HepG2 (cell line): Measurements from ENCODE around the gene ADORA3. TPM values are rescaled to one million over a fixed set of nuclear protein-coding genes. Genes with fewer than 3 reads are reported as not detected.
A peak's percentile ranks its signal among the peaks of the same experiment; 100 is the strongest.

Experiments used
- ATAC-seq: fragments of 200-7000 bp; cut with Tn5 transposase; 3 replicates; pipeline ENCODE4 v1.9.1; 2020; ENCODE audit warnings: mild to moderate bottlenecking, moderate library complexity
- BruUV-seq: library from RNA; stranded (reverse); fragments of 400-500 nt; replicated peaks from 2 replicates; lab custom pipeline; 2021; lab: Mats Ljungman, UMichigan
- CTCF ChIA-PET: fragments of 300-600 bp; formaldehyde crosslinking; extraction: SDS; loops from one replicate; lab custom pipeline; 2021; ENCODE audit warnings: low total read pairs, inconsistent platforms, low intra/inter-chr PET ratio; lab: Yijun Ruan, JAX
- POLR2A ChIA-PET: fragments of 350-600 bp; sonication (Branson Sonifier 250); formaldehyde crosslinking; loops from one replicate; lab custom pipeline; 2020; ENCODE audit warnings: antibody characterized with exemption, inconsistent platforms; lab: Yijun Ruan, JAX
- DNase-seq: peaks from one replicate; pipeline ENCODE4 v3.0.0-alpha.2; 2015; ENCODE audit warnings: low spot score
- FAIRE-seq: peaks from 3 replicates; lab custom pipeline; 2011; peaks lifted over from hg19 to GRCh38; lab: Jason Lieb, UNC
- H2AFZ ChIP-seq: one replicate; pipeline ENCODE4 v1.6.1; 2011; ENCODE audit warnings: low read length, inconsistent platforms
- H3K27ac ChIP-seq: fragments of 300-600 bp; 3 replicates; pipeline ENCODE4 v1.8.0; 2011; ENCODE audit warnings: mixed run types, mild to moderate bottlenecking, mixed read lengths, low read length, inconsistent platforms; ENCODE audit not compliant: insufficient read depth; ENCODE audit errors: extremely low read length
- H3K27me3 ChIP-seq, 2 experiments: fragments of 200-600 bp in 1 of 2; 2 replicates in 1 of 2; 3 replicates in 1 of 2; pipeline versions ENCODE4 v1.6.0 to v1.8.0; 2011; ENCODE audit warnings: low read length in 2 of 2, mild to moderate bottlenecking in 2 of 2, moderate library complexity in 2 of 2, inconsistent platforms in 1 of 2; ENCODE audit not compliant: insufficient read depth in 2 of 2, control insufficient read depth in 1 of 2
- H3K36me3 ChIP-seq, 2 experiments: fragments of 200-600 bp in 1 of 2; replicated peaks in 1 of 2; 2 replicates in 1 of 2; 3 replicates in 1 of 2; pipeline versions ENCODE4 v1.5.1 to v1.8.0; 2011; ENCODE audit warnings: low read length in 2 of 2, inconsistent platforms in 1 of 2; ENCODE audit not compliant: insufficient read depth in 2 of 2, control insufficient read depth in 1 of 2
- H3K4me1 ChIP-seq: 2 replicates; pipeline ENCODE4 v1.5.1; 2012; ENCODE audit warnings: low read length, inconsistent platforms; ENCODE audit not compliant: insufficient read depth
- H3K4me2 ChIP-seq: 2 replicates; pipeline ENCODE4 v1.6.0; 2011; ENCODE audit warnings: low read depth, low read length, inconsistent platforms
- H3K4me3 ChIP-seq, 3 experiments: fragments of 200-600 bp in 1 of 3; sonication (generic), shearing (Covaris generic) in 1 of 3; replicated peaks in 1 of 3; 2 replicates each; pipeline ENCODE4 v1.5.1; 2011 to 2016; ENCODE audit warnings: low read length in 3 of 3, inconsistent platforms in 2 of 3, low read depth in 2 of 3, mild to moderate bottlenecking in 2 of 3, control low read depth in 1 of 3, mixed read lengths in 1 of 3; ENCODE audit not compliant: insufficient read depth in 1 of 3
- H3K79me2 ChIP-seq: one replicate; pipeline ENCODE4 v1.6.1; 2011; ENCODE audit warnings: low read length, inconsistent platforms; ENCODE audit not compliant: insufficient read depth
- H3K9ac ChIP-seq: 2 replicates; pipeline ENCODE4 v1.6.0; 2011; ENCODE audit warnings: mild to moderate bottlenecking, low read depth, low read length, inconsistent platforms; ENCODE audit not compliant: insufficient read depth
- H3K9me3 ChIP-seq: 2 replicates; pipeline ENCODE4 v1.5.1; 2012; ENCODE audit warnings: mild to moderate bottlenecking, low read length
- H4K20me1 ChIP-seq: 2 replicates; pipeline ENCODE4 v1.6.0; 2011; ENCODE audit warnings: inconsistent platforms, mild to moderate bottlenecking, low read length, moderate library complexity; ENCODE audit not compliant: insufficient read depth
- FOSL2 ChIP-seq: sonication (generic); formaldehyde crosslinking; IDR thresholded peaks from 2 replicates; pipeline ENCODE4 v1.4.0; 2020; ENCODE audit warnings: missing genetic modification reagents
- HOXA9 ChIP-seq: sonication (generic); formaldehyde crosslinking; IDR thresholded peaks from 2 replicates; pipeline ENCODE4 v1.8.1; 2022; ENCODE audit warnings: missing genetic modification reagents, mild to moderate bottlenecking, moderate library complexity, borderline replicate concordance
- NFIB ChIP-seq: sonication (generic); formaldehyde crosslinking; IDR thresholded peaks from 2 replicates; pipeline ENCODE4 v1.9.0; 2021; ENCODE audit warnings: missing genetic modification reagents, mild to moderate bottlenecking, borderline replicate concordance
- PHF21A ChIP-seq: sonication (generic); formaldehyde crosslinking; IDR thresholded peaks from 2 replicates; pipeline ENCODE4 v1.5.0; 2020; ENCODE audit warnings: mild to moderate bottlenecking, missing genetic modification reagents
- THAP11 ChIP-seq: IDR thresholded peaks from 2 replicates; pipeline ENCODE4 v1.6.1; 2016; ENCODE audit warnings: missing biosample characterization, missing genetic modification reagents
- WGBS: methylation state at CpG from one replicate; pipeline ENCODE4 v1.1.6; 2017; ENCODE audit warnings: low lambda C conversion rate; 5-methylcytosine and 5-hydroxymethylcytosine counted together
- in situ Hi-C: cut with HindIII; loops from 2 replicates; pipeline ENCODE4 v1.10.0; 2017; ENCODE audit warnings: low pct_unique_long_range_greater_than_20kb; ENCODE audit not compliant: extremely low pct_ligation_motif_present
- intact Hi-C: fragments of 100-400 bp; cut with micrococcal nuclease; formaldehyde crosslinking; loops from one replicate; pipeline ENCODE4 v1.10.0; 2022; ENCODE audit not compliant: unreplicated experiment
- polyA plus RNA-seq, 8 experiments: library from polyadenylated mRNA; depleted of rRNA in 3 of 8; stranded (reverse) in 7 of 8; unstranded in 1 of 8; fragments of >200 nt; fragmentation: Illumina TruSeq in 4 of 8; extraction: Trizol in 4 of 8; gene quantifications; 2 replicates each; pipeline versions ENCODE4 v1.2.1 to v1.2.3, GENCODE V29; 2011 to 2016; ENCODE audit warnings: low read depth in 4 of 8, missing spikeins in 1 of 8, mixed read lengths in 1 of 8; ENCODE audit not compliant: insufficient read depth in 1 of 8
- total RNA-seq, 5 experiments: library from RNA; depleted of rRNA; stranded (reverse); fragments of >200 nt; fragmentation: Illumina TruSeq; extraction: Trizol; gene quantifications; 2 replicates each; pipeline ENCODE4 v1.2.3, GENCODE V29; 2016; ENCODE audit warnings: low read depth in 1 of 5
- TF ChIP-seq, protein P1 (sequence below): sonication (generic); formaldehyde crosslinking; IDR thresholded peaks from 2 replicates; pipeline ENCODE4 v1.9.0; 2022; ENCODE audit warnings: missing genetic modification reagents, mild to moderate bottlenecking, borderline replicate concordance

Gene ADORA3
- total and polyA plus RNA-seq, 2 of the 13 experiments (the other 11 are each of a cell fraction or from before 2014, with no cell fraction given), result not detected

DNA sequence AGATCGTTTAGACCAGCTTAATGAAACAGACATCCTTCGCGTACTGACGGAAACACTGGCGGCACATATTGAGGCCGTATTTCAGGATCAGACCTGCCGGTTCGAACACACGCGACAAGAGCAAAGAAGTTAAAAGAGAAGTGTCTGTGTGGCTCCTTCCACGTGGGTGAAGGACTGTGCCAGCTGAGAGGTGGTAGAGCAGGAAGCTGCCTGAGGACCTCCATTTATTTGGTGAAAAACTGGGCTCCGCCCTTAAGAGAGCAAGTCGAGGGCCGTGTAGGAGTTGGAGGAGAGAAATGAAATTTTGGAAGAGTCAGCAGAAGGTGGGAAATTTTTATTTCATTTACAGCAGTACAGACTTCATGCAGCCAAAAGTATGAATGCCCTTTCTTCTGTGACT, 38.8 kb upstream of the ADORA3 start:
- no peak overlapping the region for H3K4me2 ChIP-seq
- no peak overlapping the region for H2AFZ ChIP-seq
- no peak for FAIRE-seq
- ChIA-PET POLR2A (interaction anchor here (1.0 kb wide), 1 partner anchor 17 kb away, joined by 3 read pairs; no protein-coding TSS in a partner anchor), CTCF (no interaction called here)
- H3K79me2 ChIP-seq, result no peaks in the 10 kb centered on the region
- H3K27ac ChIP-seq, result no peak overlapping the region
- no peaks in the 10 kb centered on the region for H3K27me3 ChIP-seq
- TF ChIP-seq, protein P1, sequence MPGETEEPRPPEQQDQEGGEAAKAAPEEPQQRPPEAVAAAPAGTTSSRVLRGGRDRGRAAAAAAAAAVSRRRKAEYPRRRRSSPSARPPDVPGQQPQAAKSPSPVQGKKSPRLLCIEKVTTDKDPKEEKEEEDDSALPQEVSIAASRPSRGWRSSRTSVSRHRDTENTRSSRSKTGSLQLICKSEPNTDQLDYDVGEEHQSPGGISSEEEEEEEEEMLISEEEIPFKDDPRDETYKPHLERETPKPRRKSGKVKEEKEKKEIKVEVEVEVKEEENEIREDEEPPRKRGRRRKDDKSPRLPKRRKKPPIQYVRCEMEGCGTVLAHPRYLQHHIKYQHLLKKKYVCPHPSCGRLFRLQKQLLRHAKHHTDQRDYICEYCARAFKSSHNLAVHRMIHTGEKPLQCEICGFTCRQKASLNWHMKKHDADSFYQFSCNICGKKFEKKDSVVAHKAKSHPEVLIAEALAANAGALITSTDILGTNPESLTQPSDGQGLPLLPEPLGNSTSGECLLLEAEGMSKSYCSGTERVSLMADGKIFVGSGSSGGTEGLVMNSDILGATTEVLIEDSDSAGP (CRISPR knock-in tag), result no peak
- in situ Hi-C loops (no loop called here), intact Hi-C loops (no loop called here)
- no TSS peak for BruUV-seq
- H3K9ac ChIP-seq, result no peak overlapping the region
- H3K4me3 ChIP-seq, result no peak overlapping the region
- no peak for ATAC-seq
- no peaks in the 10 kb centered on the region for H3K36me3 ChIP-seq
- H4K20me1 ChIP-seq, result no peaks in the 10 kb centered on the region
- H3K4me1 ChIP-seq, result peaks cover 26% of the 10 kb centered on the region
- no peaks in the 10 kb centered on the region for H3K9me3 ChIP-seq
- DNase-seq, result no peak
- WGBS, result 91% methylated on average over 14 of the region's 14 CpGs

DNA sequence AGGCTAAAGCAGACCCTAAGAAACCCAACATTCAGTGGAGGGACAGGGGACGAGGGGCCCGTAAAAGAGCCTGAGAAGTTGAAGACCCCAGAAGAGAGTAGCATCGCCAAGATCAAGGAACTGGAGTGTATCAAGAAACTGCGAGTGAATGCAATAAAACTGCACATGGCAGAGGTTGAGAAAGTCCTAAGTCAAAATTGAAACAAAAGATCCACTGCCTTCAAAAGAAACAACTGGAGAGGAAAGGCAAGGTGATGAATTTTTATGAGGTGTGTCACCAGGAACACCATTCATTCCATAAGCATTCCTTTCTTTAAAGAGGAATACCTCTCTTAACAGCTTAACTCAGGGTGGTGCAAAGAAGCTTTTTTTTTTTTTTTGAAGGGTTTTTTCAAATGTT, 38.3 kb upstream of the ADORA3 start:
- 92% methylated on average over 4 of the region's 4 CpGs for WGBS
- H3K4me3 ChIP-seq, result no peak overlapping the region
- ATAC-seq (no peak), FAIRE-seq (no peak), DNase-seq (peak; percentile 48)
- no peaks in the 10 kb centered on the region for H3K79me2 ChIP-seq
- no peak overlapping the region for H3K9ac ChIP-seq
- H3K27me3 ChIP-seq, result no peaks in the 10 kb centered on the region
- H3K4me2 ChIP-seq, result no peak overlapping the region
- ChIA-PET POLR2A (interaction anchor here (1.0 kb wide), 1 partner anchor 18 kb away, joined by 3 read pairs; no protein-coding TSS in a partner anchor), CTCF (no interaction called here)
- H3K9me3 ChIP-seq, result no peaks in the 10 kb centered on the region
- H2AFZ ChIP-seq, result no peak overlapping the region
- TF ChIP-seq THAP11 (CRISPR knock-in tag), result no peak
- TF ChIP-seq HOXA9 (CRISPR knock-in tag), result no peak
- no peak for TF ChIP-seq PHF21A
- TF ChIP-seq FOSL2 (CRISPR knock-in tag), result 0 out of 2 replicates have a peak, but pooled peaks have one; percentile 17
- TF ChIP-seq NFIB (CRISPR knock-in tag), result no peak
- H4K20me1 ChIP-seq, result no peaks in the 10 kb centered on the region
- intact Hi-C loops, result no loop called here
- H3K4me1 ChIP-seq, result peaks cover 31% of the 10 kb centered on the region
- no TSS peak for BruUV-seq
- no peaks in the 10 kb centered on the region for H3K36me3 ChIP-seq
- no peak overlapping the region for H3K27ac ChIP-seq
- in situ Hi-C loops, result no loop called here
